Mesenchymal stem cell (in vitro differentiated cells and primary cell): Measurements from ENCODE around the gene FAM221B.

Experiments used
- DNase-seq: peaks from one replicate; pipeline ENCODE4 v3.0.0-alpha.2; 2013
- H2AFZ ChIP-seq: one replicate; pipeline ENCODE4 v1.6.1; 2013; ENCODE audit warnings: low read depth, mild to moderate bottlenecking, control low read depth, inconsistent platforms, low read length, moderate library complexity
- H2AK5ac ChIP-seq: 2 replicates; pipeline ENCODE4 v1.6.1; 2013; ENCODE audit warnings: low read length, moderate library complexity, mild to moderate bottlenecking, inconsistent platforms; ENCODE audit not compliant: severe bottlenecking
- H2BK120ac ChIP-seq: one replicate; pipeline ENCODE4 v1.6.1; 2013; ENCODE audit warnings: low read depth, mild to moderate bottlenecking, inconsistent platforms, low read length, moderate library complexity
- H2BK12ac ChIP-seq, 2 experiments: one replicate each; pipeline ENCODE4 v1.6.1; 2013; ENCODE audit warnings: inconsistent platforms in 2 of 2, low read length in 2 of 2, mild to moderate bottlenecking in 2 of 2, moderate library complexity in 2 of 2, control low read depth in 1 of 2
- H2BK15ac ChIP-seq: one replicate; pipeline ENCODE4 v1.6.1; 2013; ENCODE audit warnings: mild to moderate bottlenecking, low read depth, inconsistent platforms; ENCODE audit not compliant: poor library complexity, severe bottlenecking
- H2BK5ac ChIP-seq: 2 replicates; pipeline ENCODE4 v1.6.1; 2013; ENCODE audit warnings: low read depth, mild to moderate bottlenecking, low read length, control low read depth, inconsistent platforms; ENCODE audit not compliant: poor library complexity, severe bottlenecking
- H3K14ac ChIP-seq, 2 experiments: one replicate each; pipeline ENCODE4 v1.6.1; 2013; ENCODE audit warnings: inconsistent platforms in 2 of 2, low read length in 2 of 2, control low read depth in 1 of 2, mild to moderate bottlenecking in 1 of 2, moderate library complexity in 1 of 2
- H3K18ac ChIP-seq, 2 experiments: one replicate each; pipeline ENCODE4 v1.6.1; 2013; ENCODE audit warnings: inconsistent platforms in 2 of 2, low read length in 2 of 2, control low read depth in 1 of 2, low read depth in 1 of 2, mild to moderate bottlenecking in 1 of 2
- H3K23ac ChIP-seq, 2 experiments: one replicate each; pipeline ENCODE4 v1.6.1; 2013; ENCODE audit warnings: inconsistent platforms in 2 of 2, low read length in 2 of 2, mild to moderate bottlenecking in 2 of 2, moderate library complexity in 2 of 2, control low read depth in 1 of 2
- H3K27ac ChIP-seq: 2 replicates; pipeline ENCODE4 v1.5.1; 2013; ENCODE audit warnings: mild to moderate bottlenecking, moderate library complexity, low read length, control low read depth, inconsistent platforms; ENCODE audit not compliant: poor library complexity, severe bottlenecking
- H3K27me3 ChIP-seq, 2 experiments: 2 replicates each; pipeline versions ENCODE4 v1.6.1 to v1.7.0; 2013; ENCODE audit warnings: low read length in 2 of 2, mild to moderate bottlenecking in 2 of 2, moderate library complexity in 2 of 2, control low read depth in 1 of 2, inconsistent platforms in 1 of 2; ENCODE audit not compliant: control insufficient read depth in 1 of 2, insufficient read depth in 1 of 2
- H3K36me3 ChIP-seq, 2 experiments: 2 replicates each; pipeline versions ENCODE4 v1.6.1 to v1.7.0; 2013; ENCODE audit warnings: low read length in 2 of 2, control low read depth in 1 of 2, inconsistent platforms in 1 of 2, low read depth in 1 of 2, mild to moderate bottlenecking in 1 of 2; ENCODE audit not compliant: insufficient read depth in 2 of 2, control insufficient read depth in 1 of 2
- H3K4ac ChIP-seq, 2 experiments: one replicate each; pipeline ENCODE4 v1.6.1; 2013; ENCODE audit warnings: inconsistent platforms in 2 of 2, low read length in 2 of 2, mild to moderate bottlenecking in 2 of 2, moderate library complexity in 2 of 2, control low read depth in 1 of 2, low read depth in 1 of 2
- H3K4me1 ChIP-seq: 2 replicates; pipeline ENCODE4 v1.6.1; 2013; ENCODE audit warnings: low read depth, low read length, control low read depth; ENCODE audit not compliant: control insufficient read depth, insufficient read depth
- H3K4me2 ChIP-seq: 2 replicates; pipeline ENCODE4 v1.6.1; 2013; ENCODE audit warnings: low read length, mild to moderate bottlenecking, inconsistent platforms; ENCODE audit not compliant: poor library complexity, severe bottlenecking
- H3K4me3 ChIP-seq, 2 experiments: 2 replicates each; pipeline versions ENCODE4 v1.5.1 to v1.7.0; 2013; ENCODE audit warnings: low read length in 2 of 2, mild to moderate bottlenecking in 2 of 2, control low read depth in 1 of 2, low read depth in 1 of 2; ENCODE audit not compliant: insufficient read depth in 1 of 2
- H3K79me1 ChIP-seq: replicated peaks from 2 replicates; pipeline ENCODE4 v1.6.1; 2013; ENCODE audit warnings: mild to moderate bottlenecking, control low read depth, low read length, inconsistent platforms; ENCODE audit not compliant: poor library complexity, severe bottlenecking
- H3K9ac ChIP-seq: 2 replicates; pipeline ENCODE4 v1.7.0; 2013; ENCODE audit warnings: mild to moderate bottlenecking, low read length, moderate library complexity
- H3K9me3 ChIP-seq: 2 replicates; pipeline ENCODE4 v1.7.0; 2013; ENCODE audit warnings: mild to moderate bottlenecking, low read length; ENCODE audit not compliant: control insufficient read depth
- H4K8ac ChIP-seq: one replicate; pipeline ENCODE4 v1.6.1; 2013; ENCODE audit warnings: inconsistent platforms, mild to moderate bottlenecking, low read length, moderate library complexity
- H4K91ac ChIP-seq: one replicate; pipeline ENCODE4 v1.6.1; 2013; ENCODE audit warnings: mild to moderate bottlenecking, low read length, inconsistent platforms
- WGBS: methylation state at CpG from one replicate; pipeline ENCODE4 v1.1.7; 2013; ENCODE audit warnings: mixed read lengths; 5-methylcytosine and 5-hydroxymethylcytosine counted together

The FAM221B gene

DNA sequence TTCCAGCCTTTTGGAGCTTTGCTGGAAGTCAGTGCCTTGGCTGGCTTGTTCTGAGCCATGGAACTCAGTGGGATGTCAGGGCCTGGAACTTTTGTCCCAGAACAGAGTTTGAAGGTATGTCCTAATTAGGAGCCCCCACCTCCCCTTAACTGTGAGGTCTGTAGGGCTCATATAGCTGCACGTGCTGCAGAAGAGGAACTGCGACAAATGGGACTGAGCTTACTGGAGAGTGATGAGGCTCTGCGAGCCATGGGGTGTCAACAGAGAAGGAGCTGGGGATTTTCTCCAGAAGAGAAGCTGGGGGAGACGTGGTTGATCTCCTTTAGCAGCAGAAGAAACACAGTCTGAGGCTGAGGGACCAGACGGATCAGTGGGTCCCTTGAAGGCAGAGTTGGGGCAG is 11.4 kb upstream of the FAM221B start:
- Histone ChIP-seq H3K4ac (no peak overlapping the region), H3K4me3 (no peak overlapping the region), H3K27ac (no peak overlapping the region), H2BK5ac (no peak overlapping the region), H4K8ac (no peak overlapping the region), H3K23ac (no peak overlapping the region), H4K91ac (no peak overlapping the region), H2AFZ (no peak overlapping the region), H2BK120ac (no peak overlapping the region), H3K14ac (no peak overlapping the region), H2BK12ac (no peak overlapping the region), H3K9me3 (no peaks in the 10 kb centered on the region), H3K18ac (no peak overlapping the region), H3K79me1 (peaks cover 2% of the 10 kb centered on the region), H3K4me2 (no peak overlapping the region), H2BK15ac (no peak overlapping the region), H3K9ac (no peak overlapping the region), H3K4me1 (no peaks in the 10 kb centered on the region), H3K27me3 (no peaks in the 10 kb centered on the region), H2AK5ac (no peak overlapping the region), H3K36me3 (peaks cover 11 to 15% of the 10 kb centered on the region in 2 experiments)
- WGBS, result 85% methylated on average over 5 of the region's 5 CpGs
- no peak for DNase-seq

DNA sequence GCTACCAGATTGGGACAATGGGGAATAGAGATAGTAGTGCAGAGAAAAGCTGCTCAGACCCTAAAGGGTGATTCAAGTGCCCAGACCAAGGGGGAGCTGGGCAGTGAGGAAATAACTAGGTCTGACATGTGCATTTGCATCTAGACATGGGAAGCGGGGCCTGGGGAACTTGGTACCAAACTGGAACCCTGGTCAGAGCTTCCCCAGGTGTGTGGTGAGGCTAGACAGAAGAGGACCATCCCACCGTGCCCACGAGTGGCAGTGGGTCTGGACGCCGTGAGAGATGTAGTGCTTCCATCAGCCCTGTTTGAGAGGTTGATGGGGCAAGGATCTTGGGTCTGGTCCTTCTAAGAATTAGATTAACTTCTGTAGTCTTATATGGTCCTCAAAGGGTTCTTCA is 8.1 kb upstream of the FAM221B start:
- Histone ChIP-seq H3K14ac (no peak overlapping the region), H4K91ac (peak overlapping the region; percentile 18), H3K9ac (no peak overlapping the region), H2BK12ac (no peak overlapping the region), H3K27ac (no peak overlapping the region), H3K79me1 (peaks cover 4% of the 10 kb centered on the region), H2AK5ac (no peak overlapping the region), H3K4ac (no peak overlapping the region), H3K18ac (no peak overlapping the region), H3K4me3 (no peak overlapping the region), H3K23ac (no peak overlapping the region), H4K8ac (no peak overlapping the region), H3K4me1 (peaks cover 11% of the 10 kb centered on the region), H3K9me3 (no peaks in the 10 kb centered on the region), H3K4me2 (no peak overlapping the region), H2BK120ac (no peak overlapping the region), H2BK5ac (no peak overlapping the region), H3K36me3 (peaks cover 9 to 10% of the 10 kb centered on the region in 2 experiments), H2BK15ac (no peak overlapping the region), H2AFZ (no peak overlapping the region), H3K27me3 (no peaks in the 10 kb centered on the region)
- WGBS, result 87% methylated on average over 5 of the region's 5 CpGs
- no peak for DNase-seq

DNA sequence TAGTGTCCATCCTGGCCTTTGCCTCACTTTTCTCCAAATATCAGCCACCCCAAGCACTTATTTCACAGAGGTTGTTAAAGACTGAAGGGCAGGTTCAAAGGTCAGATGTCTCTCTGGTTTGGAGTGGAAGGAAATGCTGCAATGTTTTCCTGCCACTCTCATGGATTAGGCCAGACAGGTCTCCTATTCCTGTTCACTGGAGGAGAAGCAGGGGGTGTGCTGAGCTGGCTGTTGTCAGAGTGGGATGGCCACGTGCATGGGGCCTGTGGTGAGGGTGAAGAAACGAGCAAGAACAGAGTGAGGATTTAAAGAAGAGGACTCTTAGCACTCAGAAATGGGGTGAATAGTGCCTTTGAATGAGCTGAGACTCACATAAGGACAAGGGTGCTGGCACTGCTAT is 7.2 kb upstream of the FAM221B start:
- 59% methylated on average over 2 of the region's 2 CpGs for WGBS
- peaks cover 3% of the 10 kb centered on the region for H3K79me1 ChIP-seq
- DNase-seq, result no peak

DNA sequence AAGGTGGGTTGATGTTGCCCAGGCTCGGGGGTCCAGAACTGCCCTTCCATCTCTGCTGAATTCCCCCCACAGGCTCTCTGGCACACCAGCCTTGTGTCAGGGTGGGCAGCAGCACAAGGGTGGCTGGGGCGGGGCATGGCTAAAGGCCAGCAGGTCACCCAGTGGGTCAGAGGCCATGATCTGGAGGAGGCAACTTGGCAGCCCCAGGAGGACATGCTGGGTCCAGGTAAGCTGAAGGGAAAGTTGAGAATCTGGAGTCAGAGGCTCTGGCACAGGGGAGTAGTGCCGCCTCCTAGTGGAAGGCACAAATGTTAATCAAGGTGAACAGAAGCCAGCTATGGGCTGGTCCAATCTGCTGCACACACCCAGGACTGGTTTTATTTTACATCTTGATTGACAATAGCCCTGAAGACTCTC is 6.7 kb upstream of the FAM221B start:
- Histone ChIP-seq H4K8ac (no peak overlapping the region), H3K4ac (no peak overlapping the region), H3K4me2 (no peak overlapping the region), H2AFZ (no peak overlapping the region), H2BK15ac (no peak overlapping the region), H2AK5ac (no peak overlapping the region), H3K27ac (no peak overlapping the region), H4K91ac (no peak overlapping the region), H2BK5ac (no peak overlapping the region), H3K18ac (no peak overlapping the region), H3K79me1 (peaks cover 6% of the 10 kb centered on the region), H2BK120ac (no peak overlapping the region), H3K14ac (no peak overlapping the region), H3K4me3 (no peak overlapping the region), H3K36me3 (peaks cover 3 to 10% of the 10 kb centered on the region in 2 experiments), H3K4me1 (peaks cover 11% of the 10 kb centered on the region), H3K9me3 (no peaks in the 10 kb centered on the region), H3K27me3 (no peaks in the 10 kb centered on the region), H3K9ac (no peak overlapping the region), H3K23ac (no peak overlapping the region), H2BK12ac (no peak overlapping the region)
- DNase-seq, result no peak
- 71% methylated on average over 3 of the region's 3 CpGs for WGBS

More for the DNA sequence above, 7.2 kb upstream of the FAM221B start:
- no peak overlapping the region for H2AK5ac ChIP-seq
- H3K4ac ChIP-seq, result no peak overlapping the region
- no peak overlapping the region for H2BK5ac ChIP-seq
- no peak overlapping the region for H3K27ac ChIP-seq
- no peak overlapping the region for H4K8ac ChIP-seq
- peaks cover 11% of the 10 kb centered on the region for H3K4me1 ChIP-seq
- H3K18ac ChIP-seq, result no peak overlapping the region
- H2BK120ac ChIP-seq, result no peak overlapping the region
- H3K9ac ChIP-seq, result no peak overlapping the region
- no peaks in the 10 kb centered on the region for H3K9me3 ChIP-seq
- H4K91ac ChIP-seq, result no peak overlapping the region
- no peak overlapping the region for H3K4me2 ChIP-seq
- no peak overlapping the region for H3K14ac ChIP-seq
- no peak overlapping the region for H2AFZ ChIP-seq
- H2BK15ac ChIP-seq, result no peak overlapping the region
- H3K36me3 ChIP-seq, result peaks cover 3 to 10% of the 10 kb centered on the region in 2 experiments
- H3K23ac ChIP-seq, result no peak overlapping the region
- no peak overlapping the region for H3K4me3 ChIP-seq
- H3K27me3 ChIP-seq, result no peaks in the 10 kb centered on the region
- no peak overlapping the region for H2BK12ac ChIP-seq
